ENCODE measurements around the gene ZFAND3.

The ZFAND3 gene

GRCh38 chr6:38079537-38079936 lies 260.0 kb downstream of the ZFAND3 start:
- TF ChIP-seq CTCF (IDR thresholded peaks at IDR 0.05; ENCODE audit: insufficient read depth, low read depth, low read length, missing control alignments), result no peak
- DNase-seq (ENCODE audit: low read depth), result no peak
- H3K4me3 ChIP-seq (ENCODE audit: low read length), result no peak overlapping the region

- no peak overlapping the region for H3K4me3 ChIP-seq (ENCODE audit: low read length)
- no peak for DNase-seq (ENCODE audit: low read depth)
- TF ChIP-seq CTCF (IDR thresholded peaks at IDR 0.05; ENCODE audit: insufficient read depth, low read depth, low read length, missing control alignments), result no peak
Measured at GRCh38 chr6:38080360-38080759, 260.8 kb downstream of the ZFAND3 start.

- TF ChIP-seq CTCF (IDR thresholded peaks at IDR 0.05; ENCODE audit: insufficient read depth, low read depth, low read length, missing control alignments), result no peak
- H3K4me3 ChIP-seq (ENCODE audit: low read length), result no peak overlapping the region
- DNase-seq (ENCODE audit: low read depth), result peak; percentile 43
Measured at GRCh38 chr6:38080889-38081288, 261.4 kb downstream of the ZFAND3 start.

- no peak overlapping the region for H3K4me3 ChIP-seq (ENCODE audit: low read length)
- no peak for TF ChIP-seq CTCF (IDR thresholded peaks at IDR 0.05; ENCODE audit: insufficient read depth, low read depth, low read length, missing control alignments)
- no peak for DNase-seq (ENCODE audit: low read depth)
Measured at GRCh38 chr6:38085031-38085430, 265.5 kb downstream of the ZFAND3 start.

GRCh38 chr6:38086346-38086745 lies 266.8 kb downstream of the ZFAND3 start:
- DNase-seq (ENCODE audit: low read depth), result no peak
- TF ChIP-seq CTCF (IDR thresholded peaks at IDR 0.05; ENCODE audit: insufficient read depth, low read depth, low read length, missing control alignments), result no peak
- no peak overlapping the region for H3K4me3 ChIP-seq (ENCODE audit: low read length)

GRCh38 chr6:38088010-38088409 lies 268.5 kb downstream of the ZFAND3 start:
- no peak for DNase-seq (ENCODE audit: low read depth)
- TF ChIP-seq CTCF (IDR thresholded peaks at IDR 0.05; ENCODE audit: insufficient read depth, low read depth, low read length, missing control alignments), result no peak

GRCh38 chr6:38088829-38089228 lies 269.3 kb downstream of the ZFAND3 start:
- H3K4me3 ChIP-seq (ENCODE audit: low read length), result no peak overlapping the region
- DNase-seq (ENCODE audit: low read depth), result no peak
- no peak for TF ChIP-seq CTCF (IDR thresholded peaks at IDR 0.05; ENCODE audit: insufficient read depth, low read depth, low read length, missing control alignments)

More at GRCh38 chr6:38088010-38088409, 268.5 kb downstream of the ZFAND3 start:
- H3K4me3 ChIP-seq (ENCODE audit: low read length), result no peak overlapping the region

All from epithelial cell of esophagus (primary cell).